HG02943 (cell line): ENCODE measurements around the gene MTG2.

Source experiments
- ATAC-seq: cut with Tn5 transposase; IDR thresholded peaks from one replicate; pipeline ENCODE4 v1.9.1; 2021; ENCODE audit warnings: mild to moderate bottlenecking, low read depth, moderate library complexity; ENCODE audit not compliant: unreplicated experiment

The MTG2 gene

GRCh38 chr20:62179162-62179504 lies 3.7 kb upstream of the MTG2 start:
- no peak for ATAC-seq

GRCh38 chr20:62181808-62182207 lies 1.0 kb upstream of the MTG2 start:
- ATAC-seq: no peak

GRCh38 chr20:62183426-62184142 lies 756 bp downstream of the MTG2 start:
- ATAC-seq: no peak

GRCh38 chr20:62186096-62186426 lies 3.2 kb downstream of the MTG2 start:
- ATAC-seq: no peak

GRCh38 chr20:62186887-62187866 lies 4.3 kb downstream of the MTG2 start:
- ATAC-seq: no peak

GRCh38 chr20:62190639-62191411 lies 8.0 kb downstream of the MTG2 start:
- ATAC-seq: no peak

GRCh38 chr20:62191781-62192559 lies 9.1 kb downstream of the MTG2 start:
- ATAC-seq: no peak

- ATAC-seq: no peak
Observed at GRCh38 chr20:62192635-62193034, 9.8 kb downstream of the MTG2 start.

GRCh38 chr20:62193079-62194025 lies 10.5 kb downstream of the MTG2 start:
- ATAC-seq: no peak

GRCh38 chr20:62195075-62195405 lies 12.2 kb downstream of the MTG2 start:
- ATAC-seq: no peak

- no peak for ATAC-seq
Observed at GRCh38 chr20:62195736-62196135, 12.9 kb downstream of the MTG2 start.

GRCh38 chr20:62196286-62196685 lies 13.5 kb downstream of the MTG2 start:
- ATAC-seq: no peak

GRCh38 chr20:62197311-62197710 lies 14.5 kb downstream of the MTG2 start:
- no peak for ATAC-seq

GRCh38 chr20:62197801-62198200 lies 15.0 kb downstream of the MTG2 start:
- no peak for ATAC-seq

GRCh38 chr20:62198496-62198895 lies 15.7 kb downstream of the MTG2 start:
- no peak for ATAC-seq

GRCh38 chr20:62198931-62199330 lies 16.1 kb downstream of the MTG2 start:
- no peak for ATAC-seq

GRCh38 chr20:62200491-62201172 lies 17.8 kb downstream of the MTG2 start:
- no peak for ATAC-seq

- ATAC-seq: no peak
Observed at GRCh38 chr20:62201173-62202082, 18.6 kb downstream of the MTG2 start.
